ENCODE measurements around the gene SLC24A3. TPM values are rescaled to one million over a fixed set of nuclear protein-coding genes. Genes with fewer than 3 reads are reported as not detected.

The SLC24A3 gene
- total RNA-seq, 1 donor from 2014 or later, result 14.0 TPM

- Mint-ChIP-seq H3K4me1 (ENCODE audit: unreplicated experiment) (peaks cover 27% of the 10 kb centered on the region), H3K27me3 (peaks cover 3% of the 10 kb centered on the region), H3K36me3 (peaks cover 6% of the 10 kb centered on the region), H3K27ac (no peak overlapping the region), H3K4me3 (no peak overlapping the region), H3K9me3 (no peaks in the 10 kb centered on the region)
- no peak for TF ChIP-seq CTCF (conservative IDR thresholded peaks at IDR 0.05)
- no peak for DNase-seq (ENCODE audit: extremely low spot score, unreplicated experiment)
Observed at GRCh38 chr20:19277381-19277780, 64.9 kb downstream of the SLC24A3 start.

- H3K36me3 Mint-ChIP-seq, result peaks cover 13% of the 10 kb centered on the region
- no peak for DNase-seq (ENCODE audit: extremely low spot score, unreplicated experiment)
- no peak for TF ChIP-seq CTCF (conservative IDR thresholded peaks at IDR 0.05)
- H3K27ac Mint-ChIP-seq, result peak overlapping the region; percentile 82
- peak overlapping the region; percentile 48 for H3K4me3 Mint-ChIP-seq
- peaks cover 28% of the 10 kb centered on the region for H3K4me1 Mint-ChIP-seq (ENCODE audit: unreplicated experiment)
- H3K9me3 Mint-ChIP-seq, result no peaks in the 10 kb centered on the region
- peaks cover 3% of the 10 kb centered on the region for H3K27me3 Mint-ChIP-seq
Observed at GRCh38 chr20:19283490-19284025, 71.1 kb downstream of the SLC24A3 start.

GRCh38 chr20:19284400-19285178 is 72.1 kb downstream of the SLC24A3 start:
- Mint-ChIP-seq H3K27me3 (no peaks in the 10 kb centered on the region), H3K36me3 (peaks cover 13% of the 10 kb centered on the region), H3K4me1 (ENCODE audit: unreplicated experiment) (peaks cover 28% of the 10 kb centered on the region), H3K9me3 (no peaks in the 10 kb centered on the region), H3K4me3 (no peak overlapping the region), H3K27ac (peak overlapping the region; percentile 82)
- no peak for TF ChIP-seq CTCF (conservative IDR thresholded peaks at IDR 0.05)
- DNase-seq (ENCODE audit: extremely low spot score, unreplicated experiment), result no peak

GRCh38 chr20:19285436-19285835 is 73.0 kb downstream of the SLC24A3 start:
- no peak for DNase-seq (ENCODE audit: extremely low spot score, unreplicated experiment)

GRCh38 chr20:19288061-19288460 is 75.6 kb downstream of the SLC24A3 start:
- Mint-ChIP-seq H3K4me1 (ENCODE audit: unreplicated experiment) (peaks cover 32% of the 10 kb centered on the region), H3K36me3 (peaks cover 7% of the 10 kb centered on the region), H3K27me3 (no peaks in the 10 kb centered on the region), H3K4me3 (no peak overlapping the region), H3K27ac (peak overlapping the region; percentile 29), H3K9me3 (no peaks in the 10 kb centered on the region)
- DNase-seq (ENCODE audit: extremely low spot score, unreplicated experiment), result no peak
- TF ChIP-seq CTCF (conservative IDR thresholded peaks at IDR 0.05), result no peak

More at GRCh38 chr20:19285436-19285835, 73.0 kb downstream of the SLC24A3 start:
- Mint-ChIP-seq H3K9me3 (no peaks in the 10 kb centered on the region), H3K27ac (no peak overlapping the region), H3K4me3 (no peak overlapping the region), H3K4me1 (ENCODE audit: unreplicated experiment) (peaks cover 28% of the 10 kb centered on the region), H3K36me3 (peaks cover 13% of the 10 kb centered on the region), H3K27me3 (no peaks in the 10 kb centered on the region)
- TF ChIP-seq CTCF (conservative IDR thresholded peaks at IDR 0.05), result no peak

Data from type B pancreatic cell (in vitro differentiated cells).